Choroid plexus epithelial cell (primary cell): ENCODE results near the gene SMCO4.

Experiments used
- DNase-seq: peaks from one replicate; pipeline ENCODE4 v3.0.0-alpha.2; 2010; ENCODE audit warnings: low read depth
- H3K4me3 ChIP-seq: 2 replicates; pipeline ENCODE4 v1.5.1; 2011; ENCODE audit warnings: low read depth, mild to moderate bottlenecking, control low read depth, low read length, moderate library complexity
- CTCF ChIP-seq: conservative IDR thresholded peaks from 2 replicates; pipeline ENCODE4 v1.5.1; 2011; ENCODE audit warnings: low read depth, mild to moderate bottlenecking, control low read depth, inconsistent platforms, low read length, moderate library complexity

SMCO4 gene

DNA sequence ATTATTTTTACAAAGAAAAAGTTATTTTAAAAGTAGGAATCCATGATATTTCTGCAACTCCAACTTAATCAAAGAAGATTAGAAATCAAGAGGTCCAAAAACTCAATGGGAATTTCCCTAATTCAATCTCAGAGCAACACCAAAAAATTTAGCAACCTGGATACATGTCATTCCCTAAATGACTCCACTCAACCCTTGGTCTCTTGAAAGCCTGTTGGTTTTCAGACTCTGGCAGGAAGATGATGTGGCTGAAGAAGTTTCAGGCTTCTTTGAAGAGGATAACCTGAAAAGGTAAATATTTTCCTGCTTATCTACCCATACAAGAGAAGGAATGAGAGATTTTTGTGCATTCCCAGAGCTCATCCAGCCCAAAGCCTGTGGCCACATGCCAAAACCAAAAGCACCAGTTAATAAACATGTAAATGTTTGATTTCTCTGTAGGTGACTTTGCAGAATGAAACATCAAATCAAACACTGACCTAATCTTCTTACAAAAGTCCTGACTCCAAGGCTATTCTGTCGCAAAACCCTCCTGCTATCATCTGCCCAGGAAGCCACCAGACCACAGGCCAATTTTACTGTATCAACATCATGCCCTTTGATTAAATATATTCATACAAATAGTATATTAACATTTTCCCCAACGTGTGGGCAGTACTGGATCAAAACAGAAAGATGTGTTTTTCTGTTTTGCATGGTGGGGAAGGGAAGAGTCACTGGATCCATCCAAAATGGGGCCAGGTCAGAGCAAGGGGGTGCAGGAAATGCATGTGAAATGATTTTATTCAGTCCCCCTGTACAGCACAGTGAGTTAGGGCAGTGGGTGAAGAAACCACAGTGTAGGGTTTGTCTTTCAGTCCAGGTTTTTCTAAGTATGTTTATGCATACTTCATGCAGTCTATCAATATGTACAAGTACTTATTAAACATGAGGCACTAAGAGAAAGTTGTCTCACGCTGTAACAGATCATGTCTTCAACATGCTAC is 38.8 kb downstream of the SMCO4 start:
- TF ChIP-seq CTCF: no peak
- no peak overlapping the region for H3K4me3 ChIP-seq
- DNase-seq: no peak

GRCh38 chr11:93501856-93502255 is 41.3 kb downstream of the SMCO4 start:
- no peak for DNase-seq
- H3K4me3 ChIP-seq: no peak overlapping the region
- no peak for TF ChIP-seq CTCF

- no peak for DNase-seq
- no peak overlapping the region for H3K4me3 ChIP-seq
- TF ChIP-seq CTCF: no peak
These were observed 42.4 kb downstream of the SMCO4 start for GRCh38 chr11:93500759-93501158.

DNA sequence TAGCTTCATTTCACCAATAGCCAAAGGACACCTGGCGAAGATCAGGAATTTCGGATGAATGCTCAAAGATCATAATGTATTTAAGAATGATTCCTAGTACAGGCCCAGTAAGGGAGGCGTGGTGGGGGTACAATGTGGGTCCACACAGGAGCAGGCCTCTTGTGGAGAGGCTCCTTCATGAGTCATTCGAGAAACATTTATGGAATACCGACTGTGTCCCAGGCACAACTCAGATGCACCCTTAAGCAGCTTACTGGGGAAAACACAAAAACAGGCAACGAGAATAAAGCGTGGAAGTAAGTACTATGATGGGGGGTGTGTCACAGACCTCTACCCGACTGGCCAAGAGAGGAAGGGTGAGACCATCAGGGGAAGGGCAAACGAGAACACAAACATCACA is 44.5 kb downstream of the SMCO4 start:
- TF ChIP-seq CTCF: no peak
- H3K4me3 ChIP-seq: no peak overlapping the region
- DNase-seq: peak; percentile 45

DNA sequence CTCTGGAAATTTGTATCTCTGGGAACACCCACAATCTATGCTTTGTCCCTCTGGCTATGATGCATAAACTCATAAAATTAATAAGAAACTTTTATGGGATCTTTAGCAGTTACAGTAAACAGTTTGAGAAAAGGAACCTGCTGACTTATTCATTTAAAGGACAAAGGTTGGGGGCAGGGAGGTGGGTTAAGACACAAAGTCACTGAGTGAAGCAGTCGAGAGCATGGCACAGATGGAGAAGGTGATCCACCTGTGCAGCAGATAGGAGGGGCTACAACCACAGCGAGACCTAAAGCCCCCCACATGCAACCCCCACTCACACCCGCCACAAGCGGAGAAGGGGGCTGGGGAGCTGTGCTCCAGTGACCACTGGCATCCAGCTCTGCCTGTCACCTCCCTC is 45.0 kb downstream of the SMCO4 start:
- DNase-seq: no peak
- TF ChIP-seq CTCF: no peak
- H3K4me3 ChIP-seq: no peak overlapping the region

DNA sequence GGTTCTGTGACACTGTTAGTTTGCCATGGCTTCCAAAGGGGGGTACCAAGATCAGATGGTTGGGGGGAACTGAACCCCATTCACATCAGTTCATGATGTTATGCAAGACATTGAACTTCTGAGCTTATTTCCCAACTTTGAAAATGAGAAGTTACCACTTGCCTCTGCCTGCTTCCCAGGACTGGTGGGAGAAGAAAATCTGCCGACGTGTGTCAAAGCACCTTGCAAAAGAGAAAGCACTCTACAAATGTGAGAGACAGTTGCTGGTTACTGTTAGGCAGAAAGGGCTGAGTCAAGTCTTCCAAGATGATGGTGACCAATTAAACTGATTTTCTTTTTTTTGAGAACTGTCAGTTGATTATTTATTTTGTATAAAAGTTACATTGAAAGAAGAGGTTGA is 45.6 kb downstream of the SMCO4 start:
- no peak for TF ChIP-seq CTCF
- H3K4me3 ChIP-seq: no peak overlapping the region
- DNase-seq: no peak

DNA sequence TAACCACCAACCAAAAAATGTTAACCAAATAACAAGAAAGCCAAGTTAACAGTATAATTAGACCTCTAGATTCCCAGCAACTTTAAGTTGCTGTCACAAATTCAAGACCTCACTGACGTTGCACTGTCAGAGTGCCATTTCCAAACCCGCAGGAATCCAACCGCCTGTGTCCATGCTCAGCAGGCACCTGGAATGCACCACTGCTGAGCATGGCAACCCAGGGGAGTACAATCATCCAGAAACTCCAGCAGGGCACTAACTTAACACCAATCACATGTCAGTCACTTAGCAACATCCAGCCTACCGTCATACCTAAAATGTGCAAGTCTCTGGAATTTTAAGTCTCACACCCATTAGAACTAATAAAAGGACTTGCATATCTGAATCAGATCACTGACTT is 48.8 kb downstream of the SMCO4 start:
- DNase-seq: peak; percentile 61
- no peak overlapping the region for H3K4me3 ChIP-seq
- TF ChIP-seq CTCF: no peak
